ENCODE measurements around the gene IL1RL2. TPM values are rescaled to one million over a fixed set of nuclear protein-coding genes. Genes with fewer than 3 reads are reported as not detected.

The IL1RL2 gene
- not detected for total RNA-seq
- long read RNA-seq, partial matches to known transcripts, result 0 of 4 reads
- long read RNA-seq, other reads (novel, unspliced or antisense), result 4 of 4 reads

DNA sequence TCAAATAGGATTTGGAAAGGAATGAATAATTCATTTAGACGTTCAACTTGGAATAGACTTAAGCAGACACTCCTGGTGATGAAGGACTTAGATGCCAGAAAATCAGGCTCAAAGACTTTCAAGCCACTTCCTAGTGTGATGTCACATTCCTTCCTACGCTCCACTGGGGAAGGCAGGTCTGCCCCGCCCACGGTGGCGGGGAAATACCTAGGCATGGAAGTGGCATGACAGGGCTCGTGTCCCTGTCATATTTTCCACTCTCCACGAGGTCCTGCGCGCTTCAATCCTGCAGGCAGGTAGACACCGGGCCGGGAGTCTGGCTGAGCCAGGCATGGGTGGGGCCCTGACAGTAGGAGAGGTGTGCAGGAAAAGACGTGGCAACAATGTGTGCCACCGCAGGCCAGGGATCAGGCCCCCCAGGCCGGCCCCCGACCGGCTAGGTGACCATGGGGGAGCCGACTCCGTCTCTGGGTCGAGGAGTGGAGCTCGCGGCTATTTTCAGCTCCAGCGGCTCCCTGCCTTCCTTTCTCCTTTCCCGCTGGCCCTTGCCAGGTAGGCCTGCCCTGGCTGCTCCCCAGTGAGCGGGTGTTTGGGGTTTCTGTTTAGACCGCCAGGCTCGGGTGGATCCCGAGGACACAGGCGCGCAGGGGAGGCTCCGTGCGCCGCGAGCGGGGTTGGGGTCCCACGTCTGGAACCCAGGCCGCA lies at the start of gene IL1RL2:
Gene IL1RL2 (plus strand): TSS at position 233 of the 705 bp plus-strand sequence. CDS start 845 bp downstream, outside the sequence.
- peaks cover 11% of the 10 kb centered on the region for H3K4me1 ChIP-seq
- H3K9me3 ChIP-seq, result no peaks in the 10 kb centered on the region
- TF ChIP-seq, protein P1, sequence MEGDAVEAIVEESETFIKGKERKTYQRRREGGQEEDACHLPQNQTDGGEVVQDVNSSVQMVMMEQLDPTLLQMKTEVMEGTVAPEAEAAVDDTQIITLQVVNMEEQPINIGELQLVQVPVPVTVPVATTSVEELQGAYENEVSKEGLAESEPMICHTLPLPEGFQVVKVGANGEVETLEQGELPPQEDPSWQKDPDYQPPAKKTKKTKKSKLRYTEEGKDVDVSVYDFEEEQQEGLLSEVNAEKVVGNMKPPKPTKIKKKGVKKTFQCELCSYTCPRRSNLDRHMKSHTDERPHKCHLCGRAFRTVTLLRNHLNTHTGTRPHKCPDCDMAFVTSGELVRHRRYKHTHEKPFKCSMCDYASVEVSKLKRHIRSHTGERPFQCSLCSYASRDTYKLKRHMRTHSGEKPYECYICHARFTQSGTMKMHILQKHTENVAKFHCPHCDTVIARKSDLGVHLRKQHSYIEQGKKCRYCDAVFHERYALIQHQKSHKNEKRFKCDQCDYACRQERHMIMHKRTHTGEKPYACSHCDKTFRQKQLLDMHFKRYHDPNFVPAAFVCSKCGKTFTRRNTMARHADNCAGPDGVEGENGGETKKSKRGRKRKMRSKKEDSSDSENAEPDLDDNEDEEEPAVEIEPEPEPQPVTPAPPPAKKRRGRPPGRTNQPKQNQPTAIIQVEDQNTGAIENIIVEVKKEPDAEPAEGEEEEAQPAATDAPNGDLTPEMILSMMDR (IDR thresholded peaks at IDR 0.05), result no peak
- H3K27ac ChIP-seq, result no peak within 1 kb of the TSS
- no peaks in the 10 kb centered on the region for H3K27me3 ChIP-seq (ENCODE audit: low read depth)
- intact Hi-C loops (cut with DNase I), result no loop called here
- peak within 1 kb of the TSS; percentile 58 for H3K4me3 ChIP-seq
- DNase-seq, result peak; percentile 56
- H3K36me3 ChIP-seq, result no peaks in the 10 kb centered on the region
- ATAC-seq, result peak; percentile 73 to 77

DNA sequence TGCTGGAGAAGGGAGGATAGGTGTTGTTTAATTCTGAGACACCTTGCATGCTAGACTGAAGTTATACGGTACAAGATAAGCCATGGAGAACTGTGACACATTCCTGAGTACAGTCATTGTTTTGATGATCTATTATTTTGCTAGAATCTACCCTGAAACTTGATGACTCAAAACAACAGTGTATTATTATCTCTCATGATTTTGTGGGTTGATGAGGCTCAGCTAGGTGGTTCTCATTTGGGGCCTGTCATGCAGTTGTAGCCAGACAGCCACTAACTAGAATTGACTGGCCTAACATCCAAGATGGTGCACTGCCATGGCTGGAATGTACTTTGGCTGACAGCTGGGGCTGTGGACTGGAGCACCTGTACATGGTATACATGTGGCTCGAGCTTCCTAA lies 49.7 kb upstream of the IL1RL2 start:
- Histone ChIP-seq H3K27ac (no peak overlapping the region), H3K9me3 (no peaks in the 10 kb centered on the region), H3K4me3 (no peak overlapping the region), H3K4me1 (peaks cover 26% of the 10 kb centered on the region), H3K36me3 (no peaks in the 10 kb centered on the region), H3K27me3 (ENCODE audit: low read depth) (no peaks in the 10 kb centered on the region)
- DNase-seq, result no peak
- TF ChIP-seq, protein P1 (IDR thresholded peaks at IDR 0.05), result no peak
- intact Hi-C loops (cut with DNase I), result no loop called here
- no peak for ATAC-seq

DNA sequence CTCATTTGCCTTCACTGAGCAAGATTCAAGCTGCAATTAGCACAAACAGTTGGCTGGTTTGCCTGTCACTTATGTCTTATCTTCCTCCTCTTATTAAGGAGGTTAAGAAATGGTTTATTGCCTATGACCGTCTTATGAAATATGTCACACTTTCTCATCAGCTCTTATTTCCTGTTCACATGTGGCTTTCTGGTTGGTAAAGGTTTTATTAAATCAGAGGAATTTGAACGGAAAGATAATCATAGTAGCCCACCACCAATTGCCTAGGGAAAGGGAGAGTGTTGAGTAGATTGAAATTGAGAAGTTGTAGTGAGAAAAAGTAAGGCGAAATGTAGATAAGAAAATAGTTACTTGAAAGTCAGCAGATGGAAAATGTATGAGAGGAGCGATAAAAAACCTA lies 48.5 kb upstream of the IL1RL2 start:
- no peaks in the 10 kb centered on the region for H3K36me3 ChIP-seq
- no peak overlapping the region for H3K27ac ChIP-seq
- intact Hi-C loops (cut with DNase I), result no loop called here
- no peak for DNase-seq
- H3K4me3 ChIP-seq, result no peak overlapping the region
- no peaks in the 10 kb centered on the region for H3K9me3 ChIP-seq
- H3K27me3 ChIP-seq (ENCODE audit: low read depth), result no peaks in the 10 kb centered on the region
- H3K4me1 ChIP-seq, result peaks cover 26% of the 10 kb centered on the region
- no peak for ATAC-seq
- TF ChIP-seq, protein P1 (IDR thresholded peaks at IDR 0.05), result no peak

DNA sequence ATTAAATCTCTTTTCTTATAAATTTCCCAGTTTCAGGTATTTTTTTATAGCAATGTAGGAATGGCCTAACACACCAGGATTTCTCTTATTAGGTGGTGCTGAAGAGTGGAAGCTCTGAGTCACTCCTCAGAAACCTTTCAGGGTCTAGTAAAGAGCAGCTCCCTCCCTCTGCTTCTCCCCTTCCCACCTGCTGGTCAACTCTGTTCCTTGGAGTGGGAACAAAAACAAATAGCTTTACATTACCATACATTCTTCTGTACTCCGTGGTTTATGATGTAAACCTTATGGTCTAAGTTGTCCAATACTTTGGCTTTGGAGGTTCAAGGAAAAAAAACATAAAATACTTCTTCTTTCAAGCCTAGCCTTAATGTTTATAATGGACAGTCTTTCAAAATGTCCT lies 47.0 kb upstream of the IL1RL2 start:
- Histone ChIP-seq H3K4me3 (no peak overlapping the region), H3K36me3 (no peaks in the 10 kb centered on the region), H3K4me1 (peaks cover 26% of the 10 kb centered on the region), H3K9me3 (no peaks in the 10 kb centered on the region), H3K27me3 (ENCODE audit: low read depth) (no peaks in the 10 kb centered on the region), H3K27ac (peak overlapping the region; percentile 90)
- ATAC-seq (no peak), DNase-seq (no peak)
- TF ChIP-seq, protein P1 (IDR thresholded peaks at IDR 0.05), result no peak
- intact Hi-C loops (cut with DNase I), result no loop called here

DNA sequence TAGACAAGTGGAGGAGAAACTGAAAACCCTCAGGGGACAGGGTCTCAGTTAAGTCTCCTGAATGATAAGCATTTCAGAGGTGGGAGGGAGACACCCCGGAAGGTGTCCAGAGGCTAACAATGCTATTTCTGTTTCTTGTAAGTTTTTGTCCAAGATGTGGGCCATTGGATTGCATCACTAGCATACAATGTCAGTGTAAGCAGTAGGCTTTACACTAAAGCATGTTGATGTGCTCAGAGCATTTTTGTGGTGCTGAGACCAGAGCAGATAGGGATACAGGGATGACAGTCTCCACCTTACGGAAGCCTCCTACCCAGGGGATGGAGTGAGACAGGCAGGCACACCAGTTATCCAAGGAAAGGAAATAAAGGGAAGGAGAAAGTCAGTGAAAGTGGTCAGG lies 46.4 kb upstream of the IL1RL2 start:
- H3K9me3 ChIP-seq, result peaks cover 2% of the 10 kb centered on the region
- H3K27ac ChIP-seq, result peak overlapping the region; percentile 90
- TF ChIP-seq, protein P1 (IDR thresholded peaks at IDR 0.05), result no peak
- DNase-seq (no peak), ATAC-seq (no peak)
- intact Hi-C loops (cut with DNase I), result no loop called here
- no peaks in the 10 kb centered on the region for H3K27me3 ChIP-seq (ENCODE audit: low read depth)
- peaks cover under 1% of the 10 kb centered on the region for H3K36me3 ChIP-seq
- peaks cover 26% of the 10 kb centered on the region for H3K4me1 ChIP-seq
- no peak overlapping the region for H3K4me3 ChIP-seq

All from lower lobe of right lung (tissue), 2 donors.